ENCODE results near the gene SMIM10L2A. TPM values are rescaled to one million over a fixed set of nuclear protein-coding genes. Genes with fewer than 3 reads are reported as not detected.

The SMIM10L2A gene
- total and polyA plus RNA-seq, 2 of the 4 experiments (the other 2 are of a cell fraction): under 0.01 to 0.10 TPM

DNA sequence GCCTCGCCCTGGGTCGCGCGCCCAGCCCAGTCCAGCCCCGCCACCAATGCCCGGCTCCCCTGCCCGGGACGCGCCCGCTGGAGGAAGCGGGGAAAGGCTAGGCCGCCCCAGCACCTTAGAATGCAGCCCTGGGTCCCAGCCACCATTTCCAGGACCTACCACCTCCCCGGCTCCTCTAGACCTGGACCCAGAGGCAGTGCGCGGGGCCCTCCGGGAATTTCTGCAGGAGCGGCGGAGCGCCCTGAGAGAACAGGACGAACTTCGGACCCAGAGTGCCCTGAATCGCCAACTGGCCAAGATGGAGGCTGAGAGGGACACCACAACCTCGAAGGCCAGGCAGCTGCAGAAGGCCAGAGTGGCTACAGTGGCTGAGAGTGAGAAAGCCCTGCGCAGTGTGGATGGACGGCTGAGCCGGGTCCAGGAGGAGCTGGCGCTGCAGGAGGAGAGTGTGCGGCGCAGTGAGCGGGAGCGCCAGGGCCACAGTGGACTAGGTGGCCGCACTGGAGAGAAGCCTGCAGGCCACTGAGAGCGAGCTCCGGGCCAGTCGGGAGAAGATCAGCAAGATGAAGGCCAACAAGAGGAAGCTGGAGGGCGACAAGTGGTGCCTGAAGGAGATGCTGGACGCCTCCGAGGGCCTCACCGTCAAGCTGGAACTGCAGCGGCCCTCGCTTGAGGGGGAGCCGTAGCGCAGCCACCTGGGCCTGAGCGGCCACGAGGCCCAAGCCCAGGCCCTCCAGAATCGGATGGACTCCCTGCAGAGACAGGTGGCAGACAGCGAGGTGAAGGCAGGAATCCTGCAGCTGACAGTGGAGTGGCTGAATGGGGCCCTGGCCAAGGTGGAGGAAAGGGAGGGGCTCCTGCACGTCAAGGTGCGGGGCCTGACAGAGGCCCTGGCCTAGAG is 15.5 kb downstream of the SMIM10L2A start:
- H2BK20ac ChIP-seq (ENCODE audit: low read depth, low read length): no peak overlapping the region
- no peaks in the 10 kb centered on the region for H3K27me3 ChIP-seq (ENCODE audit: control insufficient read depth, insufficient read depth, low read length)
- H2AK5ac ChIP-seq (ENCODE audit: low read depth, low read length): no peak overlapping the region
- no peak overlapping the region for H3K27ac ChIP-seq (ENCODE audit: insufficient read depth, low read length)
- no peak overlapping the region for H2AK9ac ChIP-seq (replicated peaks; ENCODE audit: low read depth, low read length, poor library complexity)
- H2BK5ac ChIP-seq (ENCODE audit: low read depth, low read length, poor library complexity, severe bottlenecking): no peak overlapping the region
- H3K4me3 ChIP-seq (ENCODE audit: insufficient read depth, low read depth, low read length): no peak overlapping the region
- H2BK15ac ChIP-seq (ENCODE audit: low read depth, low read length): no peak overlapping the region
- in situ Hi-C loops (cut with MboI; ENCODE audit: low sequenced_read_pairs): no loop called here
- no peak overlapping the region for H3K18ac ChIP-seq (ENCODE audit: low read depth, low read length)
- H4K91ac ChIP-seq (ENCODE audit: insufficient read depth, low read depth, low read length): no peak overlapping the region
- no peak overlapping the region for H2BK120ac ChIP-seq (ENCODE audit: low read depth, low read length)
- H2AFZ ChIP-seq (replicated peaks; ENCODE audit: low read length, poor library complexity): no peak overlapping the region
- H4K20me1 ChIP-seq (ENCODE audit: insufficient read depth, low read length): no peaks in the 10 kb centered on the region
- ChIA-PET CTCF (no interaction called here), POLR2A (ENCODE audit: unreplicated experiment) (no interaction called here)
- WGBS, 2 experiments (ENCODE audit: extremely low coverage in 2 of 2, insufficient read length in 1 of 2): 81% methylated on average over 33 of the region's 49 CpGs; no CpG with 5 or more reads in 1 of the 2 experiments
- H3K9me3 ChIP-seq (ENCODE audit: control insufficient read depth, insufficient read depth, low read length): peaks cover 3% of the 10 kb centered on the region; the same call in 1 of the 2 replicates
- no peak overlapping the region for H3K23ac ChIP-seq (ENCODE audit: low read depth, low read length)
- TF ChIP-seq MAFK (IDR thresholded peaks at IDR 0.05; ENCODE audit: low read depth, low read length) (no peak), RFX5 (IDR thresholded peaks at IDR 0.05; ENCODE audit: low read depth, low read length) (no peak), SMC3 (IDR thresholded peaks at IDR 0.05; ENCODE audit: low read depth, low read length) (no peak), FOS (IDR thresholded peaks at IDR 0.05; ENCODE audit: low read depth, low read length) (no peak), BHLHE40 (IDR thresholded peaks at IDR 0.05; ENCODE audit: low read depth, low read length) (no peak), CEBPB (IDR thresholded peaks at IDR 0.05; ENCODE audit: low read depth, low read length) (no peak), MXI1 (IDR thresholded peaks at IDR 0.05; ENCODE audit: borderline replicate concordance, low read depth, low read length) (no peak), CHD1 (IDR thresholded peaks at IDR 0.05; ENCODE audit: low read depth, low read length) (no peak)
- TF ChIP-seq, protein P1, sequence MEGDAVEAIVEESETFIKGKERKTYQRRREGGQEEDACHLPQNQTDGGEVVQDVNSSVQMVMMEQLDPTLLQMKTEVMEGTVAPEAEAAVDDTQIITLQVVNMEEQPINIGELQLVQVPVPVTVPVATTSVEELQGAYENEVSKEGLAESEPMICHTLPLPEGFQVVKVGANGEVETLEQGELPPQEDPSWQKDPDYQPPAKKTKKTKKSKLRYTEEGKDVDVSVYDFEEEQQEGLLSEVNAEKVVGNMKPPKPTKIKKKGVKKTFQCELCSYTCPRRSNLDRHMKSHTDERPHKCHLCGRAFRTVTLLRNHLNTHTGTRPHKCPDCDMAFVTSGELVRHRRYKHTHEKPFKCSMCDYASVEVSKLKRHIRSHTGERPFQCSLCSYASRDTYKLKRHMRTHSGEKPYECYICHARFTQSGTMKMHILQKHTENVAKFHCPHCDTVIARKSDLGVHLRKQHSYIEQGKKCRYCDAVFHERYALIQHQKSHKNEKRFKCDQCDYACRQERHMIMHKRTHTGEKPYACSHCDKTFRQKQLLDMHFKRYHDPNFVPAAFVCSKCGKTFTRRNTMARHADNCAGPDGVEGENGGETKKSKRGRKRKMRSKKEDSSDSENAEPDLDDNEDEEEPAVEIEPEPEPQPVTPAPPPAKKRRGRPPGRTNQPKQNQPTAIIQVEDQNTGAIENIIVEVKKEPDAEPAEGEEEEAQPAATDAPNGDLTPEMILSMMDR (conservative IDR thresholded peaks at IDR 0.05; ENCODE audit: low read depth, low read length): no peak
- H3K79me1 ChIP-seq (ENCODE audit: low read depth in 1 of 2, low read length in 2 of 2): no peaks in the 10 kb centered on the region
- H4K5ac ChIP-seq (ENCODE audit: low read depth, low read length): no peak overlapping the region
- intact Hi-C loops (cut with micrococcal nuclease): no loop called here
- H3K14ac ChIP-seq (replicated peaks; ENCODE audit: low read depth, low read length): no peak overlapping the region
- dilution Hi-C loops (cut with HindIII; ENCODE audit: low sequenced_read_pairs, unreplicated experiment): no loop called here
- DNase-seq: no peak
- no peak for ATAC-seq (ENCODE audit: low read depth)
- BruUV-seq (replicated peaks): no TSS peak
- H3K56ac ChIP-seq (ENCODE audit: extremely low read depth, insufficient read depth, low read length): no peak overlapping the region
- no peak overlapping the region for H3K9ac ChIP-seq (ENCODE audit: low read depth, low read length)
- H3K4me2 ChIP-seq (ENCODE audit: low read depth, low read length): no peak overlapping the region
- no peaks in the 10 kb centered on the region for H3K4me1 ChIP-seq (ENCODE audit: control insufficient read depth, insufficient read depth, low read length)
- no peak overlapping the region for H3K4ac ChIP-seq (ENCODE audit: low read depth, low read length)
- no peak overlapping the region for H4K8ac ChIP-seq (ENCODE audit: low read depth in 2 of 2, low read length in 2 of 2)
- H3K9me1 ChIP-seq (ENCODE audit: insufficient read depth, low read length): no peaks in the 10 kb centered on the region
- no peaks in the 10 kb centered on the region for H3K36me3 ChIP-seq (ENCODE audit: control insufficient read depth, insufficient read depth, low read length)
